AG04450 (cell line): ENCODE results near the gene DNAH8. TPM values are rescaled to one million over a fixed set of nuclear protein-coding genes. Genes with fewer than 3 reads are reported as not detected.
A peak's percentile ranks its signal among the peaks of the same experiment; 100 is the strongest.

Experiments
- CTCF ChIA-PET: fragments of 300-600, 350-600 bp; formaldehyde crosslinking; extraction: SDS; loops from one replicate; lab custom pipeline; 2022; ENCODE audit warnings: antibody characterized with exemption, inconsistent platforms; lab: Charles Lee
- POLR2A ChIA-PET: fragments of 350-600 bp; formaldehyde crosslinking; extraction: SDS; loops from one replicate; lab custom pipeline; 2021; ENCODE audit warnings: antibody characterized with exemption, inconsistent platforms; lab: Yijun Ruan, JAX
- DNase-seq: peaks from one replicate; pipeline ENCODE4 v3.0.0-alpha.2; 2011; ENCODE audit warnings: low read depth, low spot score
- H3K27ac ChIP-seq: one replicate; pipeline ENCODE4 v1.5.1; 2012; ENCODE audit warnings: low read depth, low read length, control low read depth
- H3K27me3 ChIP-seq: one replicate; pipeline ENCODE4 v1.6.0; 2012; ENCODE audit warnings: low read length; ENCODE audit not compliant: control insufficient read depth, insufficient read depth
- H3K4me3 ChIP-seq: 2 replicates; pipeline ENCODE4 v1.5.1; 2011; ENCODE audit warnings: mild to moderate bottlenecking, low read depth, low read length, control low read depth
- H3K9me3 ChIP-seq: 2 replicates; pipeline ENCODE4 v1.5.1; 2012; ENCODE audit warnings: low read length; ENCODE audit not compliant: control insufficient read depth, insufficient read depth
- CTCF ChIP-seq: IDR thresholded peaks from 2 replicates; pipeline ENCODE4 v1.5.1; 2011; ENCODE audit warnings: low read depth, low read length, control low read depth, inconsistent platforms
- polyA minus RNA-seq: library from RNA; depleted of rRNA, polyadenylated mRNA; stranded (reverse); fragments of >200 nt; gene quantifications from 2 replicates; pipeline ENCODE4 v1.2.3, GENCODE V29; 2011; rRNA and poly(A)+ RNA removed
- polyA plus RNA-seq: library from polyadenylated mRNA; depleted of rRNA; stranded (reverse); fragments of >200 nt; gene quantifications from 2 replicates; pipeline ENCODE4 v1.2.3, GENCODE V29; 2011; rRNA removed

Gene DNAH8
- polyA plus RNA-seq (not detected in 2 replicates), polyA minus RNA-seq (not detected in 2 replicates)

GRCh38 chr6:38715016-38715689, at the start of gene DNAH8:
Gene DNAH8, plus strand, starts transcription at chr6:38715311. Its CDS starts 7,499 bp downstream, at chr6:38722810.
- CTCF ChIA-PET = no interaction called here
- Histone ChIP-seq H3K27ac (no peak within 1 kb of the TSS), H3K4me3 (peak within 1 kb of the TSS; percentile 39), H3K9me3 (no peaks in the 10 kb centered on the region; the same call in none of the 2 replicates), H3K27me3 (peaks cover 38% of the 10 kb centered on the region)
- TF ChIP-seq CTCF = no peak
- no peak for DNase-seq
- POLR2A ChIA-PET = interaction anchor here (0.7 kb wide), 1 partner anchor 49 kb away, joined by 3 read pairs; no protein-coding TSS in a partner anchor

GRCh38 chr6:38671885-38672467, 43.1 kb upstream of the DNAH8 start:
- Histone ChIP-seq H3K4me3 (no peak overlapping the region), H3K27me3 (no peaks in the 10 kb centered on the region), H3K9me3 (no peaks in the 10 kb centered on the region), H3K27ac (no peak overlapping the region)
- peak; percentile 87 for TF ChIP-seq CTCF
- peak; percentile 32 for DNase-seq
- ChIA-PET CTCF (interaction anchor here (0.7 to 1.6 kb wide), 5 partner anchors 10 to 639 kb away, joined by 3 to 5 read pairs (median 4); no protein-coding TSS in a partner anchor), POLR2A (no interaction called here)

- no peaks in the 10 kb centered on the region for H3K27me3 ChIP-seq
- ChIA-PET CTCF (interaction anchor here (0.6 to 1.6 kb wide), 3 partner anchors 8 to 993 kb away, joined by 3 to 5 read pairs (median 4); no protein-coding TSS in a partner anchor), POLR2A (no interaction called here)
- H3K27ac ChIP-seq = no peak overlapping the region
- H3K9me3 ChIP-seq = no peaks in the 10 kb centered on the region
- no peak overlapping the region for H3K4me3 ChIP-seq
- no peak for DNase-seq
- TF ChIP-seq CTCF = no peak
Observed at GRCh38 chr6:38673397-38674165, 41.5 kb upstream of the DNAH8 start.

- DNase-seq = no peak
- ChIA-PET POLR2A (no interaction called here), CTCF (no interaction called here)
- no peak for TF ChIP-seq CTCF
- Histone ChIP-seq H3K27me3 (no peaks in the 10 kb centered on the region), H3K4me3 (no peak overlapping the region), H3K9me3 (no peaks in the 10 kb centered on the region), H3K27ac (no peak overlapping the region)
Observed at GRCh38 chr6:38676236-38676973, 38.7 kb upstream of the DNAH8 start.
